Brain microvascular endothelial cell (primary cell): Measurements from ENCODE around the gene CYB5R4.

ENCODE experiments used
- DNase-seq: peaks from one replicate; pipeline ENCODE4 v3.0.0-alpha.2; 2020
- H3K27ac ChIP-seq: fragments of 250-450 bp; sonication (Bioruptor Pico); 2 replicates; pipeline ENCODE4 v1.5.1; 2020; ENCODE audit warnings: mild to moderate bottlenecking, moderate library complexity
- H3K27me3 ChIP-seq: fragments of 250-450 bp; sonication (Bioruptor Pico); replicated peaks from 2 replicates; pipeline ENCODE4 v1.5.1; 2020; ENCODE audit warnings: mild to moderate bottlenecking
- H3K36me3 ChIP-seq: fragments of 250-450 bp; sonication (Bioruptor Pico); replicated peaks from 2 replicates; pipeline ENCODE4 v1.5.1; 2020; ENCODE audit warnings: mild to moderate bottlenecking
- H3K4me3 ChIP-seq: 2 replicates; pipeline ENCODE4 v1.5.1; 2011; ENCODE audit warnings: low read depth, mild to moderate bottlenecking, control low read depth, low read length, moderate library complexity
- in situ Hi-C: cut with HindIII; loops from 2 replicates; pipeline ENCODE4 v1.10.0; 2017; ENCODE audit warnings: low sequenced_read_pairs, low pct_ligation_motif_present
- TF ChIP-seq, protein P1 (sequence below): IDR thresholded peaks from 2 replicates; pipeline ENCODE4 v1.5.1; 2011; ENCODE audit warnings: low read depth, mild to moderate bottlenecking, moderate library complexity, low read length, control low read depth, inconsistent platforms; ENCODE audit errors: missing control alignments

CYB5R4 gene

GRCh38 chr6:83867527-83868161 lies 8.2 kb downstream of the CYB5R4 start:
- Histone ChIP-seq H3K27ac (peak overlapping the region; percentile 95), H3K4me3 (no peak overlapping the region), H3K27me3 (no peaks in the 10 kb centered on the region), H3K36me3 (no peaks in the 10 kb centered on the region)
- in situ Hi-C loops = no loop called here
- peak; percentile 98 for DNase-seq
- TF ChIP-seq, protein P1, sequence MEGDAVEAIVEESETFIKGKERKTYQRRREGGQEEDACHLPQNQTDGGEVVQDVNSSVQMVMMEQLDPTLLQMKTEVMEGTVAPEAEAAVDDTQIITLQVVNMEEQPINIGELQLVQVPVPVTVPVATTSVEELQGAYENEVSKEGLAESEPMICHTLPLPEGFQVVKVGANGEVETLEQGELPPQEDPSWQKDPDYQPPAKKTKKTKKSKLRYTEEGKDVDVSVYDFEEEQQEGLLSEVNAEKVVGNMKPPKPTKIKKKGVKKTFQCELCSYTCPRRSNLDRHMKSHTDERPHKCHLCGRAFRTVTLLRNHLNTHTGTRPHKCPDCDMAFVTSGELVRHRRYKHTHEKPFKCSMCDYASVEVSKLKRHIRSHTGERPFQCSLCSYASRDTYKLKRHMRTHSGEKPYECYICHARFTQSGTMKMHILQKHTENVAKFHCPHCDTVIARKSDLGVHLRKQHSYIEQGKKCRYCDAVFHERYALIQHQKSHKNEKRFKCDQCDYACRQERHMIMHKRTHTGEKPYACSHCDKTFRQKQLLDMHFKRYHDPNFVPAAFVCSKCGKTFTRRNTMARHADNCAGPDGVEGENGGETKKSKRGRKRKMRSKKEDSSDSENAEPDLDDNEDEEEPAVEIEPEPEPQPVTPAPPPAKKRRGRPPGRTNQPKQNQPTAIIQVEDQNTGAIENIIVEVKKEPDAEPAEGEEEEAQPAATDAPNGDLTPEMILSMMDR = no peak

DNA sequence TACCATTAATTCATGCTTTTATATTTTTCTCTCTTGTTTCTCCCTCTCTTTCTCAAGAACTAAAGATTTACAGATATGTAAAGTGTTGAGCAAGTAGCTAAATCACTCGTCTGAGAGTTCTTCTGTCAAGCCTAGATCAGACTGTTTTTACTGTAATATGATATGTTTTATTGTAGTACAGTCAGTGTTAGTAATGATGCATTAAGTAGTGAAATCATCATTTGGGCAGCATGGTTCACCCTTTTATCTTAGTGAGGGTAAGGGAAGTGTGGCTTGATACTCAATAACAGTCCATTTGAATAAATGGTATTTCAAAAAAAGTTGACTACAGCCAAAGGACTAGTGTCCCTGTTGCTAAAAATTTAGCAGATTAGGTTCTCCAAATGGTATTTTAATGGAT lies 9.2 kb downstream of the CYB5R4 start:
- DNase-seq = peak; percentile 66
- Histone ChIP-seq H3K4me3 (no peak overlapping the region), H3K36me3 (no peaks in the 10 kb centered on the region), H3K27ac (peak overlapping the region; percentile 95), H3K27me3 (no peaks in the 10 kb centered on the region)
- in situ Hi-C loops = no loop called here
- TF ChIP-seq, protein P1 = no peak

GRCh38 chr6:83870649-83871048 lies 11.2 kb downstream of the CYB5R4 start:
- TF ChIP-seq, protein P1 = no peak
- Histone ChIP-seq H3K27me3 (no peaks in the 10 kb centered on the region), H3K27ac (no peak overlapping the region), H3K36me3 (no peaks in the 10 kb centered on the region), H3K4me3 (no peak overlapping the region)
- in situ Hi-C loops = no loop called here
- no peak for DNase-seq

GRCh38 chr6:83872386-83873118 lies 13.1 kb downstream of the CYB5R4 start:
- no peak for DNase-seq
- H3K4me3 ChIP-seq = no peak overlapping the region
- in situ Hi-C loops = no loop called here
- no peak overlapping the region for H3K27ac ChIP-seq
- no peaks in the 10 kb centered on the region for H3K36me3 ChIP-seq
- TF ChIP-seq, protein P1 = no peak
- no peaks in the 10 kb centered on the region for H3K27me3 ChIP-seq

- in situ Hi-C loops = no loop called here
- Histone ChIP-seq H3K27me3 (no peaks in the 10 kb centered on the region), H3K4me3 (no peak overlapping the region), H3K27ac (no peak overlapping the region), H3K36me3 (no peaks in the 10 kb centered on the region)
- no peak for DNase-seq
- TF ChIP-seq, protein P1 = no peak
Measured at GRCh38 chr6:83873869-83874268, 14.4 kb downstream of the CYB5R4 start.
